Epithelial cell of esophagus (primary cell): ENCODE results near the gene SFXN4.
"Not testable (repeated sequence)": the region's sequence is repeated elsewhere in the genome, so short reads cannot be mapped to it uniquely, and the experiment has no call there.

Source experiments
- DNase-seq: peaks from one replicate; pipeline ENCODE4 v3.0.0; 2010; ENCODE audit warnings: low read depth
- H3K4me3 ChIP-seq: 2 replicates; pipeline ENCODE4 v1.5.1; 2011; ENCODE audit warnings: mild to moderate bottlenecking, low read length, control low read depth
- CTCF ChIP-seq: IDR thresholded peaks from 2 replicates; pipeline ENCODE4 v1.5.1; 2011; ENCODE audit warnings: low read depth, mild to moderate bottlenecking, low read length, control low read depth, inconsistent platforms; ENCODE audit not compliant: insufficient read depth; ENCODE audit errors: missing control alignments

SFXN4 gene

DNA sequence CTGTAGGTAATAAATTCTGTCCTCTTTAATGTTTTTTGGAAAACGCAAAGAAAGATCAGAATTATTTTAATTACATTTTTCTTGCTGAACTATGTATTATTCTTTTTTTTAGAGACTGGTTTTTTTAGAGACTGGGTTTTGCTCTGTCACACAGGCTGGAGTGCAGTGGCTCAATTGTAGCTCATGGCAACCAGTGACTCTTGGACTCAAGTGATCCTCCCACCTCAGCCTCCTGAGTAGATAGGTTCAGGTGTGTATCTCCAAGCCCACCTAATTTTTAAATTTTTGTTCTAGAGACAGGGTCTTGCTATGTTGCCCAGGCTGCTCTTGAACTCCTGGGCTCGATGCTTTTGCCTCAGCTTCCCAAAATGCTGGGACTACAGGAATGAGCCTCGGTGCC is 66.9 kb downstream of the SFXN4 start:
- no peak for DNase-seq
- no peak overlapping the region for H3K4me3 ChIP-seq
- TF ChIP-seq CTCF = no peak

- DNase-seq, H3K4me3 ChIP-seq: not testable (repeated sequence)
These were observed 68.7 kb downstream of the SFXN4 start for GRCh38 chr10:119096641-119097415.

GRCh38 chr10:119095640-119096039 is 69.9 kb downstream of the SFXN4 start:
- no peak overlapping the region for H3K4me3 ChIP-seq
- TF ChIP-seq CTCF = no peak
- no peak for DNase-seq

DNA sequence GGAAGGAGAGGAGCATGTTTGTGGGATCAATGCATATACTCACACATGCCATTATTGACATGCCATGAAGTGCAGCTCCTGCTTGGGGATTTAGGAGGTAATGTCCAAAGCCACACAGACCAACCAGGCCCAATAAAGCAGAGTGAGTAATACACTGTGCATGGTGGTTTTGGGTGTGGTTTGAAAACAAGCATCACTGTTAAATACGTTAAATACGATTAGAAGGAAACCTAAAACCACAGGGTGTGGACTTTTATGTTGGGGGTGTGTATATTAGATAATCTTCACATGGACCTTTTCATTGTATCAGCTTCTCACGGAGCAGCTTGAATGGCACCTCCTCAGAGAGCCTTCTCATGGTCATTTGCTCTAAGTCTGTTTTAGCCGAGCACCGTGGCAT is 74.5 kb downstream of the SFXN4 start:
- no peak for TF ChIP-seq CTCF
- DNase-seq = peak; percentile 90
- H3K4me3 ChIP-seq = no peak overlapping the region
